ENCODE results near the gene TMEM181.

GRCh38 chr6:158638324-158638854, 78.5 kb downstream of the TMEM181 start:
- TF ChIP-seq CTCF (IDR thresholded peaks at IDR 0.05) (no peak), POLR2AphosphoS5 (IDR thresholded peaks at IDR 0.05; ENCODE audit: low read depth, low read length) (no peak), REST (IDR thresholded peaks at IDR 0.05; ENCODE audit: insufficient read depth in 1 of 2, low read depth in 2 of 2, low read length in 1 of 2) (no peak)

Data from Panc1 (cell line).